ENCODE measurements around the gene ACBD4. TPM values are rescaled to one million over a fixed set of nuclear protein-coding genes. Genes with fewer than 3 reads are reported as not detected.

Gene ACBD4
- total RNA-seq, 1 experiment from 2014 or later = 21.2 TPM

GRCh38 chr17:45147581-45148182 is 12.2 kb downstream of the ACBD4 start:
- peaks cover 4% of the 10 kb centered on the region for H3K27me3 Mint-ChIP-seq (ENCODE audit: insufficient read depth, unreplicated experiment)
- peaks cover 68% of the 10 kb centered on the region for H3K36me3 Mint-ChIP-seq (ENCODE audit: insufficient read depth, unreplicated experiment)
- H3K9me3 ChIP-seq = no peaks in the 10 kb centered on the region
- H3K27me3 ChIP-seq (replicated peaks; ENCODE audit: control insufficient read depth, insufficient read depth, low read length) = no peaks in the 10 kb centered on the region
- H3K4me1 ChIP-seq = peaks cover 17% of the 10 kb centered on the region
- intact Hi-C loops (cut with micrococcal nuclease; ENCODE audit: unreplicated experiment) = loop anchor here (1.0 to 5.0 kb wide), 6 partner anchors 12 to 225 kb away; partner anchors contain the start of genes ACBD4 and HEXIM2
- CTCF ChIA-PET = interaction anchor here (0.6 to 8.2 kb wide), 11 partner anchors 11 to 54 kb away, joined by 3 to 230 read pairs (median 8); partner anchors contain the start of genes ACBD4 and HEXIM2
- no peaks in the 10 kb centered on the region for H3K36me3 ChIP-seq (ENCODE audit: control insufficient read depth, insufficient read depth, low read length)
- H3K4me1 Mint-ChIP-seq (ENCODE audit: low read depth, unreplicated experiment) = peaks cover 15% of the 10 kb centered on the region
- H3K4me3 Mint-ChIP-seq (ENCODE audit: unreplicated experiment) = peak overlapping the region; percentile 99
- H3K9me3 Mint-ChIP-seq (ENCODE audit: unreplicated experiment) = no peaks in the 10 kb centered on the region
- POLR2A ChIA-PET = interaction anchor here (0.6 to 7.0 kb wide), 23 partner anchors 8 to 1199 kb away, joined by 3 to 279 read pairs (median 7); partner anchors contain the start of genes ACBD4, HEXIM2, MAP3K14 and NMT1
- no peak for TF ChIP-seq CTCF (IDR thresholded peaks at IDR 0.05; ENCODE audit: insufficient read depth in 1 of 2, low read depth in 1 of 2, low read length in 1 of 2, severe bottlenecking in 1 of 2, unreplicated experiment in 1 of 2)
- H3K27ac Mint-ChIP-seq (ENCODE audit: unreplicated experiment) = peak overlapping the region; percentile 94
- H3K4me3 ChIP-seq (ENCODE audit: low read depth, low read length) = peak overlapping the region; percentile 57
- BruUV-seq (replicated peaks) = TSS peak; percentile 65
- peak; percentile 89 to 91 for DNase-seq

- H3K4me3 ChIP-seq (ENCODE audit: low read depth, low read length) = peak within 1 kb of the TSS; percentile 70
- H3K36me3 Mint-ChIP-seq (ENCODE audit: insufficient read depth, unreplicated experiment) = peaks cover 65% of the 10 kb centered on the region
- TF ChIP-seq CTCF (IDR thresholded peaks at IDR 0.05; ENCODE audit: insufficient read depth in 1 of 2, low read depth in 1 of 2, low read length in 1 of 2, severe bottlenecking in 1 of 2, unreplicated experiment in 1 of 2) = no peak
- no peaks in the 10 kb centered on the region for H3K36me3 ChIP-seq (ENCODE audit: control insufficient read depth, insufficient read depth, low read length)
- peaks cover 17% of the 10 kb centered on the region for H3K4me1 ChIP-seq
- ChIA-PET CTCF (interaction anchor here (0.5 to 8.2 kb wide), 21 partner anchors 12 to 719 kb away, joined by 3 to 230 read pairs (median 4); partner anchors contain the start of genes ACBD4, HEXIM2 and NMT1), POLR2A (interaction anchor here (0.5 to 7.0 kb wide), 31 partner anchors 9 to 1200 kb away, joined by 3 to 279 read pairs (median 7); partner anchors contain the start of genes ACBD4, HEXIM2, MAP3K14 and NMT1)
- H3K27me3 ChIP-seq (replicated peaks; ENCODE audit: control insufficient read depth, insufficient read depth, low read length) = no peaks in the 10 kb centered on the region
- BruUV-seq (replicated peaks) = TSS peak; percentile 64
- intact Hi-C loops (cut with micrococcal nuclease; ENCODE audit: unreplicated experiment) = loop anchor here (1.0 to 5.0 kb wide), 6 partner anchors 13 to 224 kb away; partner anchors contain the start of genes ACBD4 and HEXIM2
- peaks cover 15% of the 10 kb centered on the region for H3K4me1 Mint-ChIP-seq (ENCODE audit: low read depth, unreplicated experiment)
- peaks cover 4% of the 10 kb centered on the region for H3K27me3 Mint-ChIP-seq (ENCODE audit: insufficient read depth, unreplicated experiment)
- peak within 1 kb of the TSS; percentile 94 for H3K27ac Mint-ChIP-seq (ENCODE audit: unreplicated experiment)
- H3K4me3 Mint-ChIP-seq (ENCODE audit: unreplicated experiment) = peak within 1 kb of the TSS; percentile 99
- H3K9me3 ChIP-seq = no peaks in the 10 kb centered on the region
- DNase-seq = peak; percentile 99
- no peaks in the 10 kb centered on the region for H3K9me3 Mint-ChIP-seq (ENCODE audit: unreplicated experiment)
Measured at GRCh38 chr17:45148183-45149036, 12.9 kb downstream of the ACBD4 start, which contains the start of gene HEXIM1. HEXIM1 (plus strand) TSS chr17:45148475; CDS start chr17:45149191, 716 bp downstream.

All from Caco-2 (cell line).